ENCODE results near the gene ZDHHC13. TPM values are rescaled to one million over a fixed set of nuclear protein-coding genes. Genes with fewer than 3 reads are reported as not detected.

Gene ZDHHC13
- total and polyA plus RNA-seq, 9 of the 15 experiments (the other 6 are each of a cell fraction or from before 2014, with no cell fraction given): 4.7 to 18.6 (median 10.0) TPM

DNA sequence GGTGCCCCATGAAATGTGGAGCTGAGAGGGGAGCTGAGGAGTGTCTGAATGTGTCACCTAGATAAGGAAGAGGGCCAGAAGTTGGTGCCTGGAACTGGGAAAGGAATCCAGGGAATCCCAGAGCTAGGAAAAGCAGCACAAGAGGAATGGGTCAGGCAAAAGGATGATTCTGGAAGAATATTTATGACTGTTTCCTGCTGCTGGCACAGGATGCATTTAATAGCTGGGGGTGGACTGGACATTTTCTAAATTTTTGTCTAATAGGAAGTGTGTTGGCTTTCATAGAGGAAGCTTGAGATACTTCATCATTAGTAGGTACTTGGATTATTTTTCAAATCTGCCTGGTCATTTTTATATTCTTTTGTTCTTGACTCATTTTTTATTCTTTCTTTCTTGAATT is 39.0 kb upstream of the ZDHHC13 start:
- no peak for FAIRE-seq

More for the DNA sequence above, 39.0 kb upstream of the ZDHHC13 start:
- ChIA-PET POLR2A (interaction anchor here (0.8 kb wide), 1 partner anchor 163 kb away, joined by 3 read pairs; the partner anchor contains the start of gene E2F8), CTCF (ENCODE audit: low intra/inter-chr PET ratio) (no interaction called here)
- intact Hi-C loops (cut with micrococcal nuclease) (loop anchor here (2.0 to 10.0 kb wide), 3 partner anchors 137 to 233 kb away; no protein-coding TSS in a partner anchor), in situ Hi-C loops (cut with MboI) (loop anchor here (10.0 kb wide), 2 partner anchors 487 to 827 kb away; no protein-coding TSS in a partner anchor)
- TF ChIP-seq, protein P1, sequence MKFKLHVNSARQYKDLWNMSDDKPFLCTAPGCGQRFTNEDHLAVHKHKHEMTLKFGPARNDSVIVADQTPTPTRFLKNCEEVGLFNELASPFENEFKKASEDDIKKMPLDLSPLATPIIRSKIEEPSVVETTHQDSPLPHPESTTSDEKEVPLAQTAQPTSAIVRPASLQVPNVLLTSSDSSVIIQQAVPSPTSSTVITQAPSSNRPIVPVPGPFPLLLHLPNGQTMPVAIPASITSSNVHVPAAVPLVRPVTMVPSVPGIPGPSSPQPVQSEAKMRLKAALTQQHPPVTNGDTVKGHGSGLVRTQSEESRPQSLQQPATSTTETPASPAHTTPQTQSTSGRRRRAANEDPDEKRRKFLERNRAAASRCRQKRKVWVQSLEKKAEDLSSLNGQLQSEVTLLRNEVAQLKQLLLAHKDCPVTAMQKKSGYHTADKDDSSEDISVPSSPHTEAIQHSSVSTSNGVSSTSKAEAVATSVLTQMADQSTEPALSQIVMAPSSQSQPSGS (CRISPR knock-in tag; IDR thresholded peaks at IDR 0.05): no peak
- Histone ChIP-seq H4K20me1 (replicated peaks; ENCODE audit: control insufficient read depth, insufficient read depth, low read length) (no peaks in the 10 kb centered on the region), H3K27me3 (ENCODE audit: control insufficient read depth in 2 of 2, insufficient read depth in 2 of 2, low read length in 2 of 2) (0 out of 5 replicates have a peak, but pooled peaks cover 0 to 3% of the 10 kb centered on the region in 2 experiments), H2AFZ (ENCODE audit: low read depth, low read length) (no peak overlapping the region), H3K27ac (ENCODE audit: extremely low read depth, low read depth, low read length) (no peak overlapping the region), H3K36me3 (ENCODE audit: control insufficient read depth, insufficient read depth, low read length) (no peaks in the 10 kb centered on the region), H3K9ac (ENCODE audit: insufficient read depth in 1 of 2, low read depth in 2 of 2, low read length in 2 of 2) (no peak overlapping the region), H3K4me2 (ENCODE audit: insufficient read depth, low read length) (no peak overlapping the region), H3K4me3 (no peak overlapping the region), H3K79me2 (ENCODE audit: control insufficient read depth, insufficient read depth, low read length) (no peaks in the 10 kb centered on the region), H3K9me3 (replicated peaks; ENCODE audit: control insufficient read depth, insufficient read depth, low read depth, low read length) (no peaks in the 10 kb centered on the region), H3K4me1 (replicated peaks in 1 of 2; ENCODE audit: control insufficient read depth in 2 of 2, insufficient read depth in 2 of 2, low read length in 2 of 2) (no peaks in the 10 kb centered on the region; a peak in 1 of 5 replicates), H3K9me1 (ENCODE audit: control insufficient read depth, insufficient read depth, low read length) (no peaks in the 10 kb centered on the region)
- no peak for ATAC-seq
- BruUV-seq (replicated peaks): no TSS peak
- no peak for DNase-seq (ENCODE audit: extremely low read depth in 1 of 4, low spot score in 3 of 4)

Measured in K562 (cell line).